Fibroblast of lung (primary cell): ENCODE results near the gene ABL1. TPM values are rescaled to one million over a fixed set of nuclear protein-coding genes. Genes with fewer than 3 reads are reported as not detected.
"Not testable (repeated sequence)": the region's sequence is repeated elsewhere in the genome, so short reads cannot be mapped to it uniquely, and the experiment has no call there.

Experiments used
- DNase-seq, 2 donors: peaks; one replicate each; pipeline versions ENCODE4 v3.0.0 to v3.0.0-alpha.2; 2010; ENCODE audit warnings: low read depth in 2 of 2
- H2AFZ ChIP-seq: 2 replicates; pipeline ENCODE4 v1.5.1; 2012; ENCODE audit warnings: low read length, control low read depth, inconsistent platforms
- H3K27ac ChIP-seq: 2 replicates; pipeline ENCODE4 v1.5.1; 2011; ENCODE audit warnings: low read length, control low read depth; ENCODE audit not compliant: insufficient read depth
- H3K27me3 ChIP-seq: 2 replicates; pipeline ENCODE4 v1.5.1; 2011; ENCODE audit warnings: mild to moderate bottlenecking, low read length; ENCODE audit not compliant: control insufficient read depth, insufficient read depth
- H3K36me3 ChIP-seq: 2 replicates; pipeline ENCODE4 v1.5.1; 2011; ENCODE audit warnings: low read length; ENCODE audit not compliant: control insufficient read depth, insufficient read depth
- H3K4me1 ChIP-seq: 2 replicates; pipeline ENCODE4 v1.5.1; 2011; ENCODE audit warnings: low read length; ENCODE audit not compliant: control insufficient read depth, insufficient read depth; ENCODE audit errors: extremely low read depth
- H3K4me2 ChIP-seq: 2 replicates; pipeline ENCODE4 v1.5.1; 2011; ENCODE audit warnings: low read length, control low read depth; ENCODE audit not compliant: insufficient read depth; ENCODE audit errors: extremely low read depth
- H3K4me3 ChIP-seq, 4 experiments: fragments of 200-600 bp in 1 of 4; sonication (generic) in 1 of 4; replicated peaks in 1 of 4; 2 replicates each; pipeline ENCODE4 v1.5.1; 2011 to 2016; ENCODE audit warnings: low read length in 4 of 4, low read depth in 3 of 4, mild to moderate bottlenecking in 3 of 4, control low read depth in 2 of 4, inconsistent platforms in 1 of 4, mixed read lengths in 1 of 4; ENCODE audit not compliant: insufficient read depth in 1 of 4; ENCODE audit errors: control extremely low read depth in 1 of 4
- H3K79me2 ChIP-seq: 2 replicates; pipeline ENCODE4 v1.5.1; 2012; ENCODE audit warnings: mild to moderate bottlenecking, low read length, inconsistent platforms; ENCODE audit not compliant: control insufficient read depth, insufficient read depth
- H3K9ac ChIP-seq: 2 replicates; pipeline ENCODE4 v1.5.1; 2011; ENCODE audit warnings: mild to moderate bottlenecking, low read length, control low read depth; ENCODE audit not compliant: insufficient read depth
- H3K9me3 ChIP-seq: 2 replicates; pipeline ENCODE4 v1.5.1; 2012; ENCODE audit warnings: low read depth, low read length; ENCODE audit not compliant: control insufficient read depth, insufficient read depth
- H4K20me1 ChIP-seq: 2 replicates; pipeline ENCODE4 v1.5.1; 2011; ENCODE audit warnings: low read length; ENCODE audit not compliant: control insufficient read depth, insufficient read depth; ENCODE audit errors: extremely low read depth
- CTCF ChIP-seq, 2 donors: IDR thresholded peaks in 1 of 2; conservative IDR thresholded peaks in 1 of 2; 1 replicate in 1 of 2; 2 replicates in 1 of 2; pipeline ENCODE4 v1.5.1; 2011 to 2012; ENCODE audit warnings: low read length in 2 of 2, control low read depth in 1 of 2, inconsistent platforms in 1 of 2, low read depth in 1 of 2, mild to moderate bottlenecking in 1 of 2
- EZH2 ChIP-seq: IDR thresholded peaks from 2 replicates; pipeline ENCODE4 v1.5.1; 2012; ENCODE audit warnings: low read length, control low read depth, mild to moderate bottlenecking; ENCODE audit errors: missing control alignments
- polyA plus RNA-seq, 2 donors: library from polyadenylated mRNA; depleted of rRNA in 1 of 2; stranded (reverse) in 1 of 2; unstranded in 1 of 2; fragments of >200 nt; gene quantifications; 2 replicates each; pipeline ENCODE4 v1.2.1, GENCODE V29; 2011 to 2012; ENCODE audit warnings: missing spikeins in 1 of 2
- total RNA-seq: library from RNA; depleted of rRNA; stranded (reverse); fragments of >200 nt; gene quantifications from 2 replicates; pipeline ENCODE4 v1.2.1, GENCODE V29; 2014

Gene ABL1
- total and polyA plus RNA-seq, 2 donors (not counting 1 experiment from before 2014, with no cell fraction given): 46.6 to 65.4 TPM

- peak; percentile 23 to 33 for TF ChIP-seq CTCF (conservative IDR thresholded peaks at IDR 0.05 in 1 of 2, IDR thresholded peaks at IDR 0.05 in 1 of 2; ENCODE audit: low read depth in 1 of 2, low read length in 2 of 2)
- no peak for TF ChIP-seq EZH2
Measured at GRCh38 chr9:130847306-130848217, 12.5 kb downstream of the ABL1 start.

GRCh38 chr9:130848514-130848913 is 13.5 kb downstream of the ABL1 start:
- not testable (repeated sequence) for H3K4me3 ChIP-seq, H3K9ac ChIP-seq, DNase-seq, H3K36me3 ChIP-seq, H3K9me3 ChIP-seq, H2AFZ ChIP-seq, H3K27me3 ChIP-seq, H4K20me1 ChIP-seq
- Histone ChIP-seq H3K27ac (peak overlapping the region; percentile 99), H3K4me1 (peaks cover 33% of the 10 kb centered on the region), H3K79me2 (peaks cover 71% of the 10 kb centered on the region), H3K4me2 (peak overlapping the region; percentile 58)

More at GRCh38 chr9:130847306-130848217, 12.5 kb downstream of the ABL1 start:
- H3K4me2 ChIP-seq: peak overlapping the region; percentile 85
- DNase-seq: peak; percentile 100
- no peaks in the 10 kb centered on the region for H3K27me3 ChIP-seq
- peak overlapping the region; percentile 73 for H3K9ac ChIP-seq
- H3K9me3 ChIP-seq: no peaks in the 10 kb centered on the region
- H3K27ac ChIP-seq: peak overlapping the region; percentile 99
- peaks cover 41% of the 10 kb centered on the region for H3K4me1 ChIP-seq
- peak overlapping the region in 2 of 4 experiments; percentile 45 to 51 for H3K4me3 ChIP-seq
- no peaks in the 10 kb centered on the region for H4K20me1 ChIP-seq
- peaks cover 71% of the 10 kb centered on the region for H3K79me2 ChIP-seq
- H3K36me3 ChIP-seq: peaks cover 2% of the 10 kb centered on the region
- no peak overlapping the region for H2AFZ ChIP-seq

- no peak overlapping the region for H3K4me2 ChIP-seq
- H2AFZ ChIP-seq: no peak overlapping the region
- H3K36me3 ChIP-seq: peaks cover 2% of the 10 kb centered on the region
- peaks cover 25% of the 10 kb centered on the region for H3K4me1 ChIP-seq
- H3K9ac ChIP-seq: no peak overlapping the region
- H3K4me3 ChIP-seq: no peak overlapping the region
- DNase-seq: no peak
- H3K27me3 ChIP-seq: no peaks in the 10 kb centered on the region
- no peak overlapping the region for H3K27ac ChIP-seq
- TF ChIP-seq EZH2 (no peak), CTCF (conservative IDR thresholded peaks at IDR 0.05 in 1 of 2, IDR thresholded peaks at IDR 0.05 in 1 of 2; ENCODE audit: low read depth in 1 of 2, low read length in 2 of 2) (no peak)
- peaks cover 71% of the 10 kb centered on the region for H3K79me2 ChIP-seq
- H4K20me1 ChIP-seq: no peaks in the 10 kb centered on the region
- H3K9me3 ChIP-seq: no peaks in the 10 kb centered on the region
Measured at GRCh38 chr9:130849356-130849755, 14.3 kb downstream of the ABL1 start.
